NCI-H446 (cell line): ENCODE results near the gene PANX2.

Source experiments
- DNase-seq, 2 experiments: peaks; one replicate each; lab custom pipeline; 2025; lab: John Stamatoyannopoulos, UW

The PANX2 gene

GRCh38 chr22:50183141-50183971 lies 12.8 kb downstream of the PANX2 start:
- DNase-seq: no peak

DNA sequence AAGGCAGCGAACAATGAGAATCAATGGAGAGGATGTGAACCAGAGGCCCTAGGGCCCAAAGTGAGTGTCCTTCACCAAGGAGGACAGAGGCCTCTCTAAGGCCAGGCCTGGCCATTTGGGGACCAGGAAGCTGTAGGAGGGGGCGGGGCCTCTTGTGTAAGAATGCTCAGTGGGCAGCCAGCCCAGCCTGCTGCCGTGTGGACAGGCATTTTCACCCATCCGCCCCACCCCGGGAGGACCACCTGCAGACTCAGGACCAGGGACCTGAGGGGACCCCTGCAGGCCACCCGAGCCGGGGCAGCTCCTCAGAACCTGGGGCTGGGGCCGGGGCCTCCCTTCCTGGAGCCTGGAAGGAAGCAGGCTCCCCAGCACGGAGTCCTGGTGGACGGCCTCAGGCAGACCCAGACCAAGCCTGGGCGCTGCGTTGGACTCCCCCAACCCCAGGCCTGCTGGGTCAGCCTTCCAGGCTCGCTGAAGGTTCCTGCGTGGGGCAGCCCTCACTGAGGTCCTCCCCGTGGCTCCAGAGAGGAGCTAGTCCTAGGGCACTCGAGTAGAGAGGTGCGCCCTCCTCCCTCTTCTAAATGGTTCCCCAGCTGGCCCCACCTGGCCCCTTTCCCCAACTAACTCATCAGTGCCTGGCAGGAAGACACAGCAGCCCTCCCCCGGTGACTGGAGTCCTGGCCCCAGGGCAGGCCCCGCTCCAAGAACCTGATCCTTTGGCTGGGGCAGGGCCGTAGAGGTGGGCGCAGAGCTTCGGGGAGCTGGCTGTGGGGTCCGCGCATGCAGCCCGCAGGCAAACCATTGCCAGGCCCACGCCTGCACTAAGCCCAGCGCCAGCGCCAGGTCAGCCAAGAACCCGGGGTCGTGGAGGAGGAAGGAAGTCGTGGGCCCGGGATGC lies 13.7 kb downstream of the PANX2 start:
- DNase-seq: no peak

GRCh38 chr22:50184902-50185374 lies 14.4 kb downstream of the PANX2 start:
- no peak for DNase-seq

DNA sequence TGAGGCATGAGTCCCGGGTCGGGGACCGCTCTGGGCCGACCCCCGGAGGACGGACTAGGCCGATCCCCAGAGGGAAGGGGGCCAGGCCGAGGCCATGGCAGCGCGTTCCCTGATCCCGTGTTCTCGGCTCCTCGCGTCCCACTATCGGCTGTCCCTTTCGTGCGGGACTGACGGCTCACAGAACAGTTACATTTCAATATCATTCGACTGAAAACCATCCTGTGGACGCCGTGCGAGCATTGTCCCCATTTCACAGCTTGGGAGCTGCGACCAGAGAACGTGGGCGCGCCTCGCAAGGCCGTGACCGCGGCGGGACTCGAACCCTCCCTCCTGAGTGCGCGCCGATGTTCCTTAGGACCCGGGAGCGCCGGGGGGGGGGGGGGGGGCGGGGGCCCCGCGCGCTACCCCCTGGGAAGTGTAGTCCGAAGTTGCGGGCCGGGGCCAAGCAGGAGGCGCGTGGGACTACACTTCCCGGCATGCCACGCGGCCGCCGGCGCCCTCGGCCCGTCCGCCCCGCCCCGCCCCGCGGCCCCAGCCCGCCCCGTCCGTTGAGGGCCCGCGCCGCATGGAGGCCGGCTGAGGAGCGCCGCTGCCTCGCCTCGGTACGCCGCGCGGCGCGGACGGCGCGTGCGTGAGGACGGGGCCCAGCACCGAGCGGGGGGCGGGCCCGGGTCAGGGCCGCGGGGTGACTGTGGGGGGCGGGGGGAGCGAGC lies 15.0 kb downstream of the PANX2 start, which contains the start of gene TRABD:
Gene TRABD (plus strand): TSS at position 539 of the 713 bp plus-strand sequence. CDS start 7,148 bp downstream, outside the sequence.
- DNase-seq: peak; percentile 46 to 90

- DNase-seq: no peak
Observed at GRCh38 chr22:50186181-50186714, 15.7 kb downstream of the PANX2 start.

DNA sequence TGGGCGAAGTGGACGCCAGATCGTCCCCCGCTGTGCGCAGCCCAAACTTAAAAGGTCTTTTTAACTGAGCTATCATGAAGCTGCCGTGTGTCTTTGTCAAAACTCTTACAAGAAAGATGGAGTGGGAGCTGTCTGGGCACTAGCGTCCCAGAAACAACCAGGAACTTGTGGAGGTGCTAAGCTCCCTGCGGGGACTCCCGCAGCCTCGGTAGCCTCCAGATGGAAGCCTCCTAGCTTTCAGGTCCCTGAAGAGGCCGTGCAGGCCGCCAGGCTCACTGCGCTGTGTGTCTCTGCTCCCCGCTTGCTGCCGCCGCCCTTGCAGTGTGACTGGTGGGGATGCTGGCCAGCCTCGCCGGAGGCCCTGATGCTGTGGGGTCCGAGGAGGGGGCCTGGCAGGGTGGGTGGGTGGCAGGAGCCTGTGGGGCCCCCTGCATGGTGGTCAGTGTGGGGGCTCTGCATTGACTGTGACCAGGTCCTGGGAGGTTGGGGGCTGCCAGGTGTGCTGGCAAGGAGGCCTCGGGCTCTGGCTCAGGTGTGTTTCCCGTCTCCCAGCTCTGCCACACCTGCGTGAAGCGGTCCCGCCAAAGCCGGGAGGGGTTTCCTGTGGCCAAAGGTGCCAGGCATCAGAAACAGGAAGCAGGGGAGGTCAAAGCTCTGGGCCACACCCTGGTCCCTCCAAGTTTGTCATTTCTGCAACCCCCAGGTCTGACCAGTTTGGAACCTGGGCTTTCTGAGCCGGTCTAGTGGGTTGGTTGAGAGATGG lies 16.4 kb downstream of the PANX2 start:
- peak in 1 of 2 experiments; percentile 22 for DNase-seq

DNA sequence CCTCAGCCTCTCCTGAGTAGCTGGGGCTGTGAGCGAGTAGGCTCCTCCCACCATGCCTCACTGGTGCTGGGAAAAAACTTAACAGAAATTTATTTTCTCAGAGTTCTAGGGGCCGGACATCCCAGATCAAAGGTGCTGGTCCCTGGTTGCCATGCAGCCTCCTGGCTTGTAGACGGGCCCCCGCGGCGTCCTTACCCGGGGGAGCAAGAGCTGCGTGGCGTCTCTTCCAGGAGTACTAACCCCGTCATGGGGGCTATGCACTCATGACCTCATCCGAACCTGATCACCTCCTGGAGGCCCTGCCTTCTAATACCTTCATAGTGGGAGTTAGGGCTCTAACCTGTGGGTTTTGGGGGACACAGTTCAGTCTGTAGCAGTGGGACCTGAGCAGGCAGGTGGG lies 17.8 kb downstream of the PANX2 start:
- DNase-seq: no peak

DNA sequence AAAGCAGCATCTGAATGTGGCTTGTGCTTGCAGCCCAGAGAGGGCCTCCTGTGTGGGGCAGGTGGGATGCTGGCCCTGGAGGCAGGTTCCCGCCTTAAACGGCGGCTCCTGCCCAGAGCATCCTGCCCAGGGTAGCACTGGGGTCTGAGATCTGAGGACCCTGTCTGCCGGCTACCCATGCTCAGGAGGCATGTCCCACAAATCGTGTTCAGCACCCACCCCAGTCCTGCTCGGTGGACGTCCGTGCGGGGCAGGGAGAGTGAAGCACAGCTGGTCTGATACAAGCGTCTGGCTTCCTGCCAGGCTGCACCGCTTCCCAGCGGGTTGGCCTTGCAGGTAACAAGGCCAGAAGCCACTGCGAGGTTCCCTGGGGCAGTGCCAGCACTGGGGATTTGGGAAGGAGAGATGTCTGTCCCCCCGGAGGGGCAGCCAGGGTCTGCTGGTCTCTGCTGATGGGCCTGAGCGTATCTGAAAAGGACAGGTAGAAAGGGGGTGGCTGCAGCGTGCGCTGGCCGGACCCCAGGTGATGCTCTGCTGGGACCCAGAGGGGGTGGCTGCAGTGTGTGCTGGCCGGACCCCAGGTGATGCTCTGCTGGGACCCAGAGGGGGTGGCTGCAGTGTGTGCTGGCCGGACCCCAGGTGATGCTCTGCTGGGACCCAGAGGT lies 18.8 kb downstream of the PANX2 start:
- DNase-seq: no peak

DNA sequence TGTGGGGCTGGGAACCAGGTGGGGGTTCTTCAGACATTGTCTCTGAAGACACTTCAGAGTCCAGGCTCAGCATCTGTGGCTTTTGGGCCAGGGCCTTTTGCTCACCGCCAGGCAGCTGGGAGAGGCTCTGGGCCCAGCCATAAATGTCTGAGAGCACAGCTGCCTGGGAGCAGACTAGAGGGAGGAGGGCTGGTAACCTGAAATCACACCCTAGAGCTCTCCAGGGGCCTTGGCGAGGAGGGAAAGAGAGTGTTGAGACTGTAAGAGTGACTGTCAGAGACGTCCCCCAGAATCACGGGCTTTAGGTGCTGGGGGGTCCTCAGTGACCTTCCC lies 19.3 kb downstream of the PANX2 start:
- DNase-seq: no peak

GRCh38 chr22:50190182-50190940 lies 19.8 kb downstream of the PANX2 start:
- no peak for DNase-seq

GRCh38 chr22:50190941-50191741 lies 20.6 kb downstream of the PANX2 start:
- no peak for DNase-seq

- DNase-seq: no peak
Observed at GRCh38 chr22:50192436-50193204, 22.1 kb downstream of the PANX2 start.

GRCh38 chr22:50193621-50194020 lies 23.1 kb downstream of the PANX2 start:
- no peak for DNase-seq

DNA sequence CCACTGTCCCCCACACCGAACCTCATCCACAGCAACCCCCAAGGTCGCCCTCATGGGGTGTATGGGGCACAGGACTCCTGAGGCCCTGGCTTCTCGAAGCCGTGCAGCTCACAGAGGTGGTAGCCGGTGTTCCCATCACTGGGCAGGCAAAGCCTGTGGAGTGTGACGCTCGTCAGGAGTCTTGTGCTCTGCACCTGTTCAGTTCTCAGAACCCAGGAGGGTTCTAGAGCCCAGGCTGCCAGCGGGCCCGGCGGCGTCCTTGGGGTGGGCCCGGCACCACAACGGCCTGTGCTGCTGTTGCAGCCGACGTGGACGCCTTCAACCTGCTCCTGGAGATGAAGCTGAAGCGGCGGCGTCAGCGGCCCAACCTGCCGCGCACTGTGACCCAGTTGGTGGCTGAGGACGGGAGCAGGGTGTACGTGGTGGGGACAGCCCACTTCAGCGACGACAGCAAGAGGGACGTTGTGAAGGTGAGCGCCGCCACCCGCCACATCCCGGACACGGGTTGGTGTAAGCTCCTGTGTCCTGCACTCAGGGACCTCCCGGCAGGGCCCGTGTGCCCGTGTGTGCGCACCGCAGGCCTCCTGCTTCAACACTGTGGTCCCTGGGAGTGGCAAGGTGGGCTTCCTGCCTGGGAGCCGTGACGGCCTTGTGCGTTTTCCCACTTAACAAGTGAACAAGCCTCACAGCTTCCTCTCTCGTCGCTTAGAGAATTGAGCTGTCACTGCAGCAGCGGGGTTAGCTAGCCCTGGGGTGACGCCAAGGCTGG lies 23.7 kb downstream of the PANX2 start:
- no peak for DNase-seq

- no peak for DNase-seq
Observed at GRCh38 chr22:50196256-50196655, 25.7 kb downstream of the PANX2 start.

DNA sequence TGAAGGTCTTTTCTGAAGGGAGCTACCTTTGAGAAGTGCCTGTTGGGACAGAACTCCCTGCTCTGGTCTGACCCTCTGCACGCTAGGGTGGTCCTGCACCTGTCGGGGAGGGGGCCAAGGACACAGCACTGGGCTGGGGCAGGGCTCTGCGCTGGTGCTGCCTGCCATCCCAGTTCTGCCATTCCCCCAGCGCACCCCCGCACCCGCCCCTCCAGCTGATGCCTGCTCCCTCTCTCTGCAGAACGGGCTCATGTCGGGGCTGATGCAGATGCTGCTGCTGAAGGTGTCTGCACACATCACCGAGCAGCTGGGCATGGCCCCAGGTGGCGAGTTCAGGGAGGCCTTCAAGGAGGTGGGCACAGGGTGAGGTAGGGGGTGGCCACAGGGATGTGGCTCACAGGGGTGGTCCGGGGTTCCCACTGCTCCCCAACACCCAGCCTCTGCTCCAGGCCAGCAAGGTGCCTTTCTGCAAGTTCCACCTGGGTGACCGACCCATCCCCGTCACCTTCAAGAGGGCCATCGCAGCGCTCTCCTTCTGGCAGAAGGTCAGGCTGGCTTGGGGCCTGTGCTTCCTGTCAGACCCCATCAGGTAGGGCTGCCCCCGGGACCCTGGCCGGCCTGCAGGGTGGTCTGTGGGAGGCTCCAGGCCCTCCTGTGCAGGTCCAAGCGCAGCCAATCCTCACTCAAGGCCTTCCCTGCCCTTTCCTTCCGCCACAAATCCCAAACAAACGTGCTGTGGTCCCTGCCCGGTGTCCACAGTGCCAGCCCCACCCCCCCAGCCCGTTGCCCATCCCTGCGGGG lies 26.7 kb downstream of the PANX2 start:
- no peak for DNase-seq
